HG02970 (cell line): ENCODE measurements around the gene TRMT2A.

Experiments
- ATAC-seq: cut with Tn5 transposase; IDR thresholded peaks from one replicate; pipeline ENCODE4 v1.9.1; 2021; ENCODE audit warnings: mild to moderate bottlenecking, moderate library complexity, moderate number of reproducible peaks; ENCODE audit not compliant: unreplicated experiment, low FRiP score

The TRMT2A gene

DNA sequence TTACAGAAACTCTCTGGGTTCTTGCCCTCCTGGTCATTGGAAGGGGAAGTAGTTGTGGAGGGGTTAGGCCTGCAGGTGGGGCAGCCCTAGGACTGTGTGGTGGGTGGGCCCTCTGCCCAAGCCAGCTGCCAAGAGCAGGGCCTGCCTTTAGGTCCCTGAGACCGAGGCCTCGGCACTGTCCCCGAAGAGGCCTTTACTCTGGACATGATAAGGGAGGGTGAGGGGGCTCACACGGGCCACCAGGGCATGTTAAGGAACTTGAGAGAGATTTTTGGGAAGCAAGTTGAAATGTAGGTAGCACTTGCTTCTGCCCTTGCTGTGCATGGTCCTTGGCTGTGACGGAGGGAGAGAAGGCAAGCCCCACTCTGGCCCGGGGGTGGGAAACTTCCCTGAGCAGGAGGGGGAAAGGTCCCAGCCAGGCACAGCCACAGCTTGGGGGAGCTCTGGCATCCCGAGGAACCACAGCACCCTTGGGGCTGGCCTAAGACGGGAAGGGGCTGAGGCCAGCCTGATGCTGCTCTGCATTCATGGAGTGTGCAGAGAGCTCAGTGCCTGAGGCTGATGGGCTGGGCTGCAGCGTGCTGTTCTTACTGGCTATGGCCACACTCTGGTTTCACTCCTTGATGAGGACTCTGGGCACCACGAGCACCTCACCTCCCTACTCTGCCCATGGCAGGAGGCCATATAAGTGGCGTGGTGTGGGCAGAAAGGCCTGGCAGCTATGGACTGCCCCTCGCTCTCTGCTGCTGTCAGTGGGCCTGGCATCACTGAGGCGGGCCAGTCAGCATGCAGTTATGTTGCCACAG lies 8.9 kb downstream of the TRMT2A start:
- no peak for ATAC-seq

DNA sequence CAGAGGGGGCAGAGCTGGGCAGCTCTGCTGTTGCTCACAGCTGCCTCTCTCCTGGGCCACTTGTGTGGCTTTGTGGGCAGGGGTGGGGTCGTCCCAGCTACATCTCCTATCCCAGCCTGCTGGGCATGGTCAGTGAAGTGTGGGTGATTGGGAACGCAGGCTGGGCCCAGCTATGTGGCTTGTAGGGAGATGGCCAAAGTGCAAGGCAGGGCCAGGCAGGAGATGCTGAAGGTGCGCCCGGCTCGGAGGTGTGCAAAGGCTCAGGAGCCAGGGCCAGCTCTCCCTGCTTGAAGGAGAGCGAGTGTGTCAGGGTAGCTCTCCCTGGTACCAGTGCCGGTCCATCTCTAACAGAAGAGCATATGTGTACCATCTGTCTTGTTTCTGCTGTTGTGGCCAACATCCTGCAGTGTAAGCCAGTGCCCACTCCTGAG lies 9.5 kb downstream of the TRMT2A start:
- ATAC-seq, result no peak

DNA sequence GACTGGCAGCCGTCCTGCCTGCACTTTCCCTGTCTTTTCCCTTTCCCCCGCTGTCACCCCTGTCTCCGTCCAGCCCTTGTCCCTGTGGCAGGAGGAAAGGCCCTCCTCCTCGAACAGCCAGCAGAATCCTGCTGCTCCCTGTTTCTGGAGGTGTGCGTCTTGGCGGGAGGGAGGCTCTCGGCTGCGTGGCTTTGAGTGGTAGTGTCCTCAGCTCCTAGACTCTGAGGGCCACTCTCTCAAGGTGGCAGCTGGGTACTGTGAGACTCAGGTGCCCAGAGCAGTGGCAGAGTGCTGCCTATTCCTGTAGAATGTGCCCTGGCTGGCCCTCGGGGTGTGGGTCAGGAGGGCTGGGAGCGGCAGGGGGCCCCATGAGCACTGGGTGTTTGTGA lies 10.2 kb downstream of the TRMT2A start:
- no peak for ATAC-seq

DNA sequence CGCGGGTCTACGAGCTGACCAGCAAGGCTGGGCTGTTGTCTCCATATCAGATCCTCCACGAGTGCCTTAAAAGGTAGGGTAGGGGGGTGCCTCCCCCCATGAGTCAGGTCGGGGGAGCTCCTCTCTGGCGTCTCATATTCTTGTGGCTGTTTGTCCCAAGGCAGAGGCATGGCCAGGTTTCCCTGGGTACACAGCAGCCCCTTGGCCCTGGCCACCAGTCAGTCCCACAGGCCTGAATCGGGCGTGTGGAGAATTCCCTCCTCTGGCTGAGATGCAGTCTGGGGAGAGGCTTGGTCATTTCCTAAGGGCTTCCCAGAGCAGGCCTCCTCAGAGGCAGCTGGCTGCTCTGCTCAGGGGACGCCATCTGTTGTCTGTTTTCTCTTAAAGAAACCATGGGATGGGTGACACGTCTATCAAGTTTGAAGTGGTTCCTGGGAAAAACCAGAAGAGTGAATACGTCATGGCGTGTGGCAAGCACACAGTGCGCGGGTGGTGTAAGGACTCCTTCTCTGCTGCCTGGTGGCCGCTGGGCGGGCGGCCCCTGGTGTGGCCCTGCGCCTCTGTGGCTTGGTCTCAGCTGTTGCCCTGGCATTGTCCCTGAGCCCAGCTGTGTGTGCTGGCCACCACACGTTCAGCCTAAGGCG lies 10.7 kb downstream of the TRMT2A start:
- no peak for ATAC-seq

DNA sequence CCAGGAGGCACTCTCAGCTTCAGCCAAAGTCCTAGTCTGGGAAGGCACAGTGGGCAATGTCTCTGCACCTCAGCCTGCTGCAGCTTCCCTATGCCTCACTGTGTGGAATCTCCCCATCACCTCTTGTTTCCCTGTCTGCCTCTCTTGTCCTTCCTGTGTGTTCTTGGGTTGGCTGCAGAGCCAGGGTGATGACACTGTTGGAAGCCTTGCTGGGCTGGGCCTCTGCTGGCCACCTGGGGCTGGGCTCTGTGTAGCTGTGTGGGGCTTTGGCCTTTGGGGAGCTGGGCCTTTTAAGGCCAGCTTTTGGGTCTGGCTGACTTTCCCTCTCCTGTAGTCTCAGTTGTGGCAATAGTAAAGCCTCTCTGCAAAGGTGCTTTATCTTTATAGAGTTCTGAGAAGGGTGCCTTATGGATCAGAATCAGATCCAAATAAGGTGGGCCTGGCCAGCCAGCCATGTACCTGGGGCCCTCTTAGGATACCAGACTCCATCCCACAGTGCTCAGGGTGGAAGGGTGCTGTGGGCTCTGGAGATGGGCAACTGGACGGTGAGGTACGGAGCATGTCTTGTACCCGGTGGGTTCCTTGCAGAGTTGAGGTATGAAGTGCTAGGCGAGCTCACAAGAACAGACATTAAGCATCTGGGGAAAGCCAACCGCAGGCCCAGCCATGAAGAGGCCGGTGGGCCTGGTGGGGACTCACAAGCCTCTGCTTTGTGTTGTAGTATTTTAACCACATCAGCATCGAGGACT lies 11.4 kb downstream of the TRMT2A start:
- no peak for ATAC-seq

DNA sequence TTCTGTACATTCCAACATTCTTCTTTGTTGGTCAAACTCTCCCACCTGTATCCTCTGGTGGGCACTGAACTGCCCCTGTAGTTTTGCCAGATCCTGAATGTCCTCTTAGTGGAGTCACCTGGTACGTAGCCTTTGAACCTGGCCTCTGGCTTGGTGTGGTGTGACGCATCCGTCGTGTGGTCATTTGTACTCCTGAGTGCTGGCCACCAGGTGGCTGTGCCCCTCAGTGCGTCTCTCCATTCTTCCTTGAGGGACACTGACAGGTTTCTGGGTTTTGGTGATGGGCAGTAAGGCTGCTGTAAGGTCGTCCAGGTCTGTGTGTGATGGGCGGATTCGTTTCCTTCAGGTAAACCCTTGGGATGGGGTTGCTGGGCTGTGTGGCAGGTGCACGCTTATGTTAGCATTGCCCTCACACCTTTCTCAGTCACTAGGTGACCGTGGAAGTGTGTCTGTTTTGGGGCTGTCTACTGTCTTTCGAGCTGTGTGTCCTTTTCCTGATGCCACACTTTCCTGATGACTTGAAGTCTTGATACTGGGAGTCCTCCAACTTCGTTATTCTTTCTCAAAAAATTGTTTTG lies 14.7 kb downstream of the TRMT2A start:
- no peak for ATAC-seq

DNA sequence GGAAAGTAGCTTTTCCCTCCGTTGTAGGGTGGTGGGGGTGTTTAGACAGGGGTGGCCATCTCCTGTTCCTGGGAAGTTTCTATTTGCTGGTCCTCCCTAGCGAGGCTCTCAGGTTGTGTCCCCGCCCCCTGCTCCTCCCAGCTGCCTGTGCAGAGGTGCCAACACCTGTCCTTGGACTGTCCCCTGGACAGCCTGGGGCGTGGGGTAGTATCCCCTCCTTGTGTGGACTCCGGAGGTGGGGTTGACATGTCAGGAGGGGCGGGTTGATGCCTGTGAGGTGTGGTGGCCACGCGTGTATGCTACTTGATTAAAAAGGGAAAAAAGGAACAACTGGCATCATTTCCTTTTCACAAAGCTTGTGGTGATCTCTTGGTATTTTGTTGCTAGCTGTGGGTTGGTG lies 15.4 kb downstream of the TRMT2A start:
- no peak for ATAC-seq

DNA sequence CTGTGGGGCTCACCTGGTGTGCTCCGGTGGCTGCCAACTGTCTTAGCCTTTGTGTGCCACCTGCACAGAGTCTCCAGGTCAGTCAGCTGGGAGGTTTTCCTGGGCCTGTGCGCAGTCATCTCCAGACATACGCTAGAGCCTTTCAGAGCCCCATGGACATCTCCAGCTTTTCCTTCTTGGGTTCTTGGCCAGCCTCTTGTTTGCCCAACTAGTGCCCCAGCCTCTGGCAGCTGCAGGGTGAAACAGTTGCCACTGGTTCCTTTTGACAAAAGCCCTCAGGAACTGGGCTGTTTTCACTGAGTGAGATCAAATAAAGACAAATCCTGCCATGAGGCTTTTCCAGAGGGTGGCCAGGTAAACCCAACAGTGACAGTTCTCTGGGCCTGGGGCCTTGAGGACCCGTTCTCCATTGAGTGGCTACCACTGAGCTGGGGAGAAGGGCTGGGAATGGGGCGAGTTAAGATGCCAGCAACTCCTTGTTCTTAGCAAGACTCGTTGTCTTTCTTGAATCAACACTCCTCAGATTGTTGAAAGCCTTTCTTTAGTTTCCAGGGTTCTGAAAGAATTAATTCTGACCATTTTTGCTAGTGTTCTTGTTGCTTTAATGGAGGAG lies 17.8 kb downstream of the TRMT2A start:
- no peak for ATAC-seq

DNA sequence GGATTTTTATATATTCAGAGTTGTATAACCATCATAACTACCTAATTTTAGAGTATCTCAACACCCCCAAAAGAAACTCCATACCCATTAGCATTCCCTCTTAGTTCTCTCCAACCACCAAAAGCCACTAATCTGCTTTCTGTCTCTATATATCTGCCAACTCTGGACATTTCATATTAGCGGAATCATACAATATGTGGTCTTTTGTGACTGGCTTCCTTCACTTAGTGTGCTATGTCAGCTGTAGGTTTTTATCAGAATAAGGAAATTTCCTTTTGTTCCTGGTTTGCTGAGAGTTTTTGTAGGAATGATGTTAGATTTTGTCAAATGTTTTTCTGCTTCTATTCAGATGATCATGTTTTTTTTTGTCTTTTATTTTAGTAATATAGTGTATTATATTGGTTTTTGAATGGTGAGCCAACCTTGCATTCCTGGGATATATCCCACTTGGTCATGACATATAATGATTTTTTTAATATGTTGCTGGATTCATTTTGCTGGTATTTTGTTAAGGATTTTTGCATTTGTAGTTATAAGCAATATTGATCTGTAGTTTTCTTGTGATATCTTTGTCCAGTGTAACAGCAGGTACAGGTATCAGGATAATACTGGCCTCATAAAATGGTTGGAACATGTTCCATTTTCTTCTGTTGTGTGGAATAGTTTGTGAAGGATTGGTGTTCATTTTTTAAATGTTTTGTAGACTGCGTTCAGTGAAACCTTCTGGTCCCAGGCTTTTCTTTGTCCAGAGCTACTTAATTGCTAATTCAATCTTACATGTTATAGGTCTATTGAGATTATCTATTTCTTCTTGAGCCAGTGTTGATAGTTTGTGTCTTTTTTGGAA lies 20.2 kb downstream of the TRMT2A start:
- no peak for ATAC-seq

DNA sequence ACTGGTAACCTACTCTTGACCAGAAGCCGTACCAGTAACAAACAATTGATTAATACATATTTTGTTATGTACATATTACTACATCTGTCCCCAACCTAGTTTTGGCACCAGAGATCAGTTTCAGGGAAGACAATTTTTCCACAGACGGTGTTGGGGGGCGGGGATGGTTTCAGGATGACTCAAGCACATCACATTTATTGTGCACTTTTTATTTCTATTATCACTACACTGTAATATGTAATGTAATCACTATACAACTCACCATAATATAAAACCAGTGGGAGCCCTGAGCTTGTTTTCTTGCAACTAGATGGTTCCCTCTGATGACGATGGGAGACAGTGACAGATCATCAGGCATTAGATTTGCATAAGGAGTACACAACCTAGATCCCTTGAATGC lies 21.5 kb downstream of the TRMT2A start:
- no peak for ATAC-seq

DNA sequence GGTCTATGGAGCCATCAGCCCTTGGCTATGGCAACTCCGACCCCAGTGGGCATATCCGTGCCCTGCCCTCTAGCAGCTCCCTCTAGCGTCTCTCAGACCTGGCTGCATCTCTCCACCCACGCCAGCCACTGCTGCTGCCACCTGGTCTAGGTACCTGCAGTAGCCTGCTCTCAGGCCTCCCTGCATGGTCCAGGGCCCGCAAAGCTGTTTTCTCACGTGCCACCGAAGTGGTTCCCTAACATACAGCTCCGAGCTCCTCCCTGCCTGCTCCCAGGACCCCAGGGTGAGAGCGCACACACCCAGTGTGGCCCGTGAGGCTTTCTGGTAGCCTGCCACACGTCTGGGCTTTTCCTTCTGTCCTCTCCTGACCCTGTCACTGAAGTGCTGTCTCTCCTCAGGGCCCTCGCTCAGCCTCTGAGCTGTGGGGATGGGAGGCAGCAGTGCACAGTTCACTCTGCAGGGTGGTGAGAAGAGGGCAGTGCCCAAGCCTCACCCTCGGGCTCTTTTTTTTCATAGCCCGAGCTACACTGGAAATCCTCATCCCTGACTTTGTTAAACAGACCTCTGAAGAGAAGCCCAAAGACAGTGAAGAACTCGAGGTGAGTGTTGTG lies 22.7 kb downstream of the TRMT2A start:
- ATAC-seq, result no peak

DNA sequence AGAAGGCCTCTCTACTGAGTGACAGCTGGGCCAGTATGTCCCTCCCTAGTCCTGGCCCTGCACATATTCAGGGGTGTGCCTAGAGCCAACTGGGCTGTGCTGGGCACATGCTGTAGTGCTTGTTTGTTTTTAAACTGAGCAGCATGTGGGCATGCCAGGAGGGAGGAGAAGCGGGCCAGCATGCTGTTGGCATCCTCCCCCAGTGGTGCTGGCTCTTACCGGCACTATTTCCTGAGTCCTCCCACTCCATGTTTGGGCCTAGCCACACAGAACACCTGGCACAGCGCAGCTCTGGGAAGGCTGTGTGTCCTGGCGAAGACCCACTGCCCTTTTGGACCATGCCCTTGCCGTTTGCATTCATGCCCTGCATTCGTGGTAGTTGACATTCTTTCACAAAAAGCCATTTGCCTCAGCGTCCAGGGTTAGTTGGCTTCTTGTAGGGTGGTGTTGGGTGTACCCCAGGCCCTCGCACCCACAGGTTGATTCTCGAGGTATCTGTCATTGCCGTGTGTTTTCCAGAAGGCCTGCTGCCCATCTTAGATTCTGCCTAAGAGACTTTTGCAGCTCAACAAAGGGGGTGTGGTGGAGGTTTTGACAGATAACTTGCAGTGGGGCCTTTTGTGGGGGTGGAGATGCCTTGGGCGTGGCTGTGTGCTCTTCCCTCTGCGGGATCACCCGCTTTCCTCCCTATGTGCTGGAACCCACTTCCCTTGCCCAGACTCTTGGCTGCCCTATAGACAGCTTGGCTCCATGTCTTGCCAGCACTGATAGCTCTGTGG lies 23.4 kb downstream of the TRMT2A start:
- no peak for ATAC-seq

DNA sequence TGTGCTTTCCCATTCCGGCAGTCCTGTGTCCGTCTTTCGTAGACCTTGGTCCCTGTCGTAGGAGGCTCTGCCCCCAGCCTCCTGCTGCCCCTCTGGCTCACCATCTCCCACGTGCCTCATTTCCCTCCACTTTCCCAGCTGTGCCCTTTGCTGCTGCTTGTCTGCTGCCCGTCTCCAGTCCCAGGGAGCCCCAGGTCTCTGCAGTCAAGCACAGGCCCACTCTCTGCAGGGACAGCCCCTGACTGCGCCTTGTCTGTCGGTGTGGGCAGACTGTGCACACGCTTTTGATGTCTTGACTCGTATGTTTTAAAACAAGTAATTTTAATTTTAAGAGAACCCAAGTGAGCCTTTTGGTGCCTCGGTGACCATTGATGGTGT lies 24.6 kb downstream of the TRMT2A start:
- ATAC-seq, result no peak

DNA sequence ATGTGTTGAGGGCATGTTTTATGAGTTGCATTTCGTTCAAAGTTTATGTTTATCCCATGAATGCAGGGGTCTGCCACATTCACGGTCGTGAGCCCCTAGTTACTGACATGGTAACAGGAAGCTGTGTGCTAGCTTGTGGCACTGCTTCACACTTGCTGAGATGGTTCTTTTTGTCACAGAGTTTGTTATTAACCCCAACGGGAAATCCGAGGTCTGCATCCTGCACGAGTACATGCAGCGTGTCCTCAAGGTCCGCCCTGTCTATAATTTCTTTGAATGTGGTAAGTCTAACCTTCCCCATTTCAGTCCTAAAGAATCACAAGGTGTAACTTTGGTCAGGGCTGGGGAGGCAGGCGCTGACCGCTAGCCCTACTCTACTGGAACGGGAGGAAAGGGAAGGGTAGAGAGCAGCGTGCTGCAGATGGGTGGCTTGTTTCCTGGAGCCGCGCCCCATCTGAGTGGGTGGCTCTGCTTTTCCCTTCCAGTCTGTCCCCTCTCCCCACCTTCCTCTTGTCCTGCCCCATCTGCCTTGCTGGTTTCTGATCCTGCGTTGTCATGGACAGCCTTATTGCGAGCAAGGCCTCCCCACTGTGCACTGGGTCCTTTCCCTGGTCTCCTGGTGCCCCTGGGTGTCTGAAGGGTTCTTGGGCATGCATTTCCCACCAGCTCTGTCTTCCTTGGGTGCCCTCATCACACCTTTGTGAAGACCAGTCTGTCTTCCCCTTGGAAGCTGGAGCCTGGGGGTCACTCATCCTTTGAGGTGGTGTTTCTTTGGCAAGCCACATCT lies 25.1 kb downstream of the TRMT2A start:
- no peak for ATAC-seq

DNA sequence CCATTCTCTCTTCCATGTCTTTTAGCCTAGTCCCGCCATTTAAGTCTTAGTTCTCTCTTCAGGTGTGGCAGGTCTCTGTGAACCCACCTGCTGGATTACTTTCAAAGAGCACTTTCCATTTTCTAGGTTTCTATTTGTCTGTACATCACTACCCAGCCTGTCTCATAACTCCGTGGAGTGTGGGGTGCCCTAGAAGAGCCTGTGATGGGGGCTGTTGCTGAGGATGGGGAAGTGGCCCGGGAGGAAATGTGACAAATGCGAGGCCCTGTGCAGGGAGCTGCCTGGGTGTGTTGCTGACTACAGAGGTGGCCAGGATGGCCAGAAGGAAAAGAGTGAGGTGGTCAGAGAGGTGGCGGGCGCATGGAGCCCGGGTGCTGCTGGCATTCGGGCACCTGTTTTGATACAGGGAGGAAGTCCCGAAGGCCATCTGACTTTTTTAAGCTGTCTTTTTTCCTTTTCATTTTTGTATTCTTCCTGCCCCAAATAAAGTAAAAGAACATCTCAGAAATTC lies 26.2 kb downstream of the TRMT2A start:
- no peak for ATAC-seq

DNA sequence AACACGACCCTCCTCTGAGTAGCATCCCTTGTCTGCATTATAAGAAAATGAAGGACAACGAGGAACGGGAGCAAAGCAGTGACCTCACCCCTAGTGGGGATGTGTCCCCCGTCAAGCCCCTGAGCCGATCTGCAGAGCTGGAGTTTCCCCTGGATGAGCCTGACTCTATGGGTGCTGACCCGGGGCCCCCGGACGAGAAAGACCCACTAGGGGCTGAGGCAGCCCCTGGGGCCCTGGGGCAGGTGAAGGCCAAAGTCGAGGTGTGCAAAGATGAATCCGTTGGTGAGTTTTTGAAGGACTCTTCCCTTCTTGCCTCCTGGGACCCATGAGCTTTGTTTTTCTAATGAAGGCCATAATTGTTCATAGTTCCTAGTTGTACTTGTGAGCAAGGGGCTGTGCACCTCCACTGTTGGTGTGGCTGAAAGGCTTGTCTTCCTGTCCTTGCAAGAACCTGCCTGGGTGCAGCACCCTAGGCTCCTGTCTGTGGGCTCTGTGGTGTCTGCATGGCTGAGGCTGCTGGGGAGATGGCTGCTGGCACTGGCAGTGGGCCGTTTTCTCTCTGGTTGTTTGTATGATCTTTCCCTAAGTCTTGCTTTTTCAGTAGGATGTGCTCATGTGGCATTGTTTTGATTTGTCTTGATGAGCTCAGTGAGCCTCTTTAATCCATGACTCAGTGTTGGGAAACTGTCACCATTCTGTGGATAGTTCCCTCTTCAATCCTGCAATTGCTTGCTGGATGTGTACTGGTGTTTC lies 26.9 kb downstream of the TRMT2A start:
- ATAC-seq, result no peak
